Endothelial cell of umbilical vein (primary cell): Measurements from ENCODE around the gene NLN.

Experiments
- CTCF ChIP-seq, 2 donors: IDR thresholded peaks; 1 replicate in 1 of 2; 2 replicates in 1 of 2; pipeline ENCODE4 v1.5.1; 2011; ENCODE audit warnings: low read length in 2 of 2, mild to moderate bottlenecking in 2 of 2, moderate library complexity in 2 of 2, control low read depth in 1 of 2, inconsistent platforms in 1 of 2, low read depth in 1 of 2; ENCODE audit not compliant: insufficient read depth in 1 of 2; ENCODE audit errors: extremely low read depth in 1 of 2
- EZH2 ChIP-seq: IDR thresholded peaks from 2 replicates; pipeline ENCODE4 v1.6.1; 2012; ENCODE audit warnings: borderline replicate concordance, low read depth, mild to moderate bottlenecking, moderate library complexity, low read length, inconsistent platforms; ENCODE audit not compliant: severe bottlenecking
- POLR2A ChIP-seq: IDR thresholded peaks from 2 replicates; pipeline ENCODE4 v1.6.1; 2012; ENCODE audit warnings: low read depth, mild to moderate bottlenecking, control low read depth, low read length

DNA sequence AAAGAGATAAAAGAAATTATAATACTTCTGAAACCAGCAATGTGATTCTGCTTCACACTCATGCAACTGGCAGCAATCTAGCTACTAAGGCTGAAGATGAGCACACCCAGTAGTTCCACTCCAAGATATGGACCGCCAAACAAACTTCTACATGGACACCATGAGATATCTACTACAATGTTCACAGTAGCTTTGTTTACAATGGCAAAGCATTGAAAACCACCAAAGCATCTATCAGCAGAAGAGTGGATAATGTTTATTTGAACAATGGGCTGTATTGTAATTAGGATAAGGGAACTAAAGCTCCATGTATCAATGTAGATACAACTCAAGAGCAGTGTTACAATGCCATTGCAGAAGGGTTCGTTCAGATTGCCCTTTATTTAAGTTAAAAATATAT, 113.2 kb downstream of the NLN start:
- no peak for TF ChIP-seq EZH2
- TF ChIP-seq CTCF (IDR thresholded peaks at IDR 0.05; ENCODE audit: extremely low read depth in 1 of 2, insufficient read depth in 1 of 2, low read depth in 1 of 2, low read length in 2 of 2) = no peak
- no peak for TF ChIP-seq POLR2A
